GM12892 (cell line): ENCODE data around the gene BMERB1.

Source experiments
- POLR2A ChIP-seq: IDR thresholded peaks from 2 replicates; pipeline ENCODE4 v1.6.1; 2011; ENCODE audit warnings: low read depth, low read length, control low read depth
- POLR2AphosphoS5 ChIP-seq: IDR thresholded peaks from 2 replicates; pipeline ENCODE4 v1.6.1; 2011; ENCODE audit warnings: low read depth, low read length, control low read depth
- TAF1 ChIP-seq: IDR thresholded peaks from 2 replicates; pipeline ENCODE4 v1.6.1; 2011; ENCODE audit warnings: low read depth, mild to moderate bottlenecking, control low read depth, low read length, borderline replicate concordance

- TF ChIP-seq POLR2A (no peak), TAF1 (no peak), POLR2AphosphoS5 (no peak)
Measured at GRCh38 chr16:15544405-15544804, 110.0 kb downstream of the BMERB1 start.
